GM18505 (cell line): ENCODE data around the gene SCRT2.

Source experiments
- ATAC-seq: cut with Tn5 transposase; IDR thresholded peaks from one replicate; pipeline ENCODE4 v1.9.1; 2021; ENCODE audit not compliant: unreplicated experiment
- POLR2A ChIP-seq: IDR thresholded peaks from 4 replicates; pipeline ENCODE4 v1.6.1; 2011; ENCODE audit warnings: borderline replicate concordance; ENCODE audit not compliant: insufficient read depth, insufficient read length; ENCODE audit errors: extremely low read depth

Gene SCRT2

GRCh38 chr20:635028-635892, 40.3 kb downstream of the SCRT2 start:
- TF ChIP-seq POLR2A, result no peak
- ATAC-seq, result no peak

DNA sequence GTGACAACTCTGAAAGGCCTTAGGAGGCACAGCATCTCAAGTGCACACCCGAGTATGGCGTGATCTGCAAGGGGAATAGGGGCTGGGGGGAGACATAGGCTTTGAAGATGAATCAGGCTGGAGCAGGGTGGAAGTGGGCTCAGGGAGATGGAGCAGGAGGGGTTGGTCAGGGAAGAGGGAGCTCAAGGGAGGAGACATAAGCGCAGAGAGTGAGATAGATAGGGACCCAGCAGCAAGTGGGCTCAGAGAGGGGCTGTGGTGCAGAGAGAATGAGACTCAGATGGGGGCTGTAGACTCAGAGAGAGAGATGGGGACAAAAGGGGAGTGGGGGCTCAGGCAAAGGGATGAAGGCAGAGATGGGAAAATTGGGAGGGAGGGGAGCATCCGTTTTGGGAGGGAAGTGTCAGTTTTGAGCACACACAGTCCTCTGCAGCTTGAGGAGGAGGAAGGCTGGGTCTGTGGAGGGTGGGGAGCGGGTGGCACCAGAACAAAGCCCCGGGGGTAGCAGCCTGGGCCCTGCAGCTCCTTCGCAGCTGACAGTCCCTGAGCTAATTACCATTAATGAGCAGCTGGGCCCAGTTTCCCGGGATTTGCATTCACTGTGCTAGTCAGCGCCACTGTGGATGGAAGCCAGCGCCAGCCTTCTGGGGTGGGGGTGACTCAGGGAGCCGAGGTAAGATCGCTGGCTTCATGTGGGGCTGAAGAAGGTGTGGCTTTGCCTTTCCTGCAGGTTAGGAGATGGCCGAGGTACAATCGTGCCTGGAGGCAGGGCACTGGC, 41.3 kb downstream of the SCRT2 start:
- no peak for TF ChIP-seq POLR2A
- no peak for ATAC-seq

DNA sequence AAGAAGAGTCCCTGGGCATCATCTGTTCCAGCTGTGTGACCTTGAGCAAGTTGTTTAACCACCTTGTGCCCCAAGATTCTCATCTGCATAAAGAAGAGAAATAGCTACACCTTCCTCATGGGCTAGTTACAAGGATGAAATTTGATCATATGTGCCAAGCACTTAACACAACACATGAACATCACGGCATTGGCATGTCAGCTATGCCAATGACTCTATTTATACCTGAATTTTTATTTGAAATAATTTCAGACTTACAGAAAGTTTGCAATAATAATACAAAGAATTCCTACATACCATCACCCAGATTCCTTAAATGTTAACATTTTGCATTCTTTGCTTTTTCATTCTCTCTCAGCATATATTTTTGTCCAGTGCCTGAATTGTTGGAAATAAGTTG, 44.5 kb downstream of the SCRT2 start:
- no peak for TF ChIP-seq POLR2A
- ATAC-seq, result no peak

- ATAC-seq, result no peak
- no peak for TF ChIP-seq POLR2A
These were observed 49.0 kb downstream of the SCRT2 start for GRCh38 chr20:626579-626978.

DNA sequence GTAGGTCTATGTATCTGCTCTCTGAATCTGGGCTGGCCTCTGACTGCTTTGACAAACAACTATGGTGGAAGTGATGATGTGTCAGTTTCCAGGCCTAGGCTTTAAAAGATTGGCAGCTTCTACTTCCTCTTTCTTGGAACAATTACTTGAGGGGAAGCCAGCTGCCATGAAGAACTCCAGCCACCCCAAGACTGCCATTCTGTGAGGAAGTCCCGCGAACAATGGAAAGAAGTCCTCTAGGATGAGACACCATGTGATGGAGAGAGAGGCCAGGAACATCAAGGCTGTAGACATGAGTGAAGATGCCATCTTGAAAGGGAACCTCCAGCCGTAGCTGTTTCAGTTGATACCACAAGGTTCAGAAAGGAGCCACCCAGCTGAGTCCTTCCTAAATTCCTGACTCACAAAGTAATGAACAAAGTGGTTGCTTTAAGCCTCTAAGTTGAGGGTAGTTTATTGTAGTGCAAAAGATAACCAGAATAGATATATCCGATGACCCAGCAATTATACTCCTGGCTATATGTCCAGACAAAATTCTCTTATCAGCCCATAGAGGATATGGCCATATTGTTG, 50.2 kb downstream of the SCRT2 start:
- ATAC-seq, result no peak
- no peak for TF ChIP-seq POLR2A

GRCh38 chr20:623704-624103, 51.9 kb downstream of the SCRT2 start:
- ATAC-seq, result no peak
- no peak for TF ChIP-seq POLR2A

GRCh38 chr20:623021-623420, 52.6 kb downstream of the SCRT2 start:
- no peak for ATAC-seq
- TF ChIP-seq POLR2A, result no peak

DNA sequence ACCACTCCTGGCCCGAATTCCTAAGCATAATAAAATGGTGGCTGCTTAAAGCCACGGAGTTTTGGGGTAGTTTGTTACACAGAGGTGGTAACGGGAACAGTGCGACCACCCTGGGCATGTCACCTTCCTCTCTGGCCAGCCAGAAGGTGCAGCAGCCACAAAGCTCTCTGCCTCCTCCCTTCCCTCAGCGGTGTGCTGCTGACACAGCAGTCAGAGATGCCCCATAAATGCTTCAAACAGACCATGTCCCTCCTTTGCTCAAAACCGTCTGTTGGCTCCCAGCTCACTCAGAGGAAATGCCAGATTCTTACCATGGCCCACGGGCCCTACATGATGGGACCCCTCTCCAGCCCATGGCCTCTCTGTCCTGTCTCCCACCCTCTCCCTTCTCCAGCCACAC, 53.4 kb downstream of the SCRT2 start:
- no peak for TF ChIP-seq POLR2A
- ATAC-seq, result no peak

GRCh38 chr20:621125-621756, 54.4 kb downstream of the SCRT2 start:
- no peak for ATAC-seq
- TF ChIP-seq POLR2A, result no peak

GRCh38 chr20:620246-620645, 55.4 kb downstream of the SCRT2 start:
- TF ChIP-seq POLR2A, result no peak
- no peak for ATAC-seq

- TF ChIP-seq POLR2A, result no peak
- ATAC-seq, result no peak
These were observed 56.6 kb downstream of the SCRT2 start for GRCh38 chr20:618980-619379.

GRCh38 chr20:617934-618690, 57.5 kb downstream of the SCRT2 start:
- ATAC-seq, result no peak
- TF ChIP-seq POLR2A, result no peak
